DMS114 treated with DMSO at 0.1 percent for 48 hours (cell line): ENCODE data around the gene SHISA8.

ENCODE experiments used
- DNase-seq: peaks from one replicate; lab custom pipeline; 2025; ENCODE audit not compliant: unreplicated experiment; lab: John Stamatoyannopoulos, UW

Gene SHISA8

DNA sequence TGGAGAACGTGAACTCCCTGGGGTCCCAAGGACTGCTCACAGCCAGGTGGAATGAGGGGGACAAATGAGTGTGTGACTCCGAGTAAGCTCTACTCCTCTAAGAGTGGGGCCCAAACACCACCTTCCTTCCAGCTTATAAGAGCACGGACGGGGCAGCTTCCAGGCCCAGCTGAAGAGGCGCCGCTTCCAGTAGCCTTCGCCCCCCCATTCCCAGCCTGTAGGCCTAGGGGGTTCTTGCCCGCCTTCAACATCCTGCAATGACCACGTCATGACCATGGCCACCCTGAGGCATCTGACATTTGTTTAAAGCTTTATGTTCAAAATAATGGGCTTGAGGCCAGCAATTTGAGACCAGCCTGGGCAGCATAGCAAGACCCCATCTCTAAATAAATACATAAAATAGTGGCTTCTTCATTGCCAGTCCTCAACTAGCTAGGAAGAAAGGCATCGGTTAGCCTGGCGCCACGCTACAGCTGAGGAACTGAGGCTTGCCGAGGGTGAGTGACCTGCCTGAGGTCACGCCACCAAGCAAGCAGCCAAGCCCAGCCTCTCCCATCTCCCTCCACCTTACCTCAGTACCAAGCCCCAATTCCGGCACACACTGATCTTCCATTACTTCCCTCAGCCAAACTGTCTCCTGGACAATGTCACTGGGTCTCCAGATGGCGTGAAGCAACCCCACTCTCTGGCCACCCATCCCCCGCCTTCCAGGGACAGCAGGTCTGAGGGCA, 19.6 kb upstream of the SHISA8 start:
- DNase-seq = no peak

- no peak for DNase-seq
Measured at GRCh38 chr22:41933411-41934177, 18.7 kb upstream of the SHISA8 start.

GRCh38 chr22:41932353-41932752, 17.5 kb upstream of the SHISA8 start:
- no peak for DNase-seq

- DNase-seq = no peak
Measured at GRCh38 chr22:41931701-41932269, 16.9 kb upstream of the SHISA8 start.

DNA sequence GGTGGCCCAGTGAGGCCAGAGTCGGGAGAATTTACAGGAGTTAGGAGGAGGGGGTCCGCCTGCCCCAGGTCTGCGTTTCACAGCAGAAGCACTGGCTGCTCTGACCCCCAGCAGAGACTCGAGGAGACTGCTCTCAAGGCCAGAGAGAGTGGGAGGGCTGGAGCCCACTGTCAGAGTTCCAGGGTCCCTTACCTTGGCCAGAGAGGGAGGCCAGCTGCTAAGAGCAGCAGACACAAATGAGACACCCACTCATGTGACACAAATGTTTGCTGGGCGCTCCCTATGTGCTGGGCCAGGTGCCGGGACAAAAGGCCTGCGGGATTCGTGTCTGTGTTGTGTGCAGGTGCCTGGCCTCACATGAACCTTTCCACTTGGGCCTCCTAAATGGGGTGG, 14.5 kb upstream of the SHISA8 start:
- DNase-seq = no peak

DNA sequence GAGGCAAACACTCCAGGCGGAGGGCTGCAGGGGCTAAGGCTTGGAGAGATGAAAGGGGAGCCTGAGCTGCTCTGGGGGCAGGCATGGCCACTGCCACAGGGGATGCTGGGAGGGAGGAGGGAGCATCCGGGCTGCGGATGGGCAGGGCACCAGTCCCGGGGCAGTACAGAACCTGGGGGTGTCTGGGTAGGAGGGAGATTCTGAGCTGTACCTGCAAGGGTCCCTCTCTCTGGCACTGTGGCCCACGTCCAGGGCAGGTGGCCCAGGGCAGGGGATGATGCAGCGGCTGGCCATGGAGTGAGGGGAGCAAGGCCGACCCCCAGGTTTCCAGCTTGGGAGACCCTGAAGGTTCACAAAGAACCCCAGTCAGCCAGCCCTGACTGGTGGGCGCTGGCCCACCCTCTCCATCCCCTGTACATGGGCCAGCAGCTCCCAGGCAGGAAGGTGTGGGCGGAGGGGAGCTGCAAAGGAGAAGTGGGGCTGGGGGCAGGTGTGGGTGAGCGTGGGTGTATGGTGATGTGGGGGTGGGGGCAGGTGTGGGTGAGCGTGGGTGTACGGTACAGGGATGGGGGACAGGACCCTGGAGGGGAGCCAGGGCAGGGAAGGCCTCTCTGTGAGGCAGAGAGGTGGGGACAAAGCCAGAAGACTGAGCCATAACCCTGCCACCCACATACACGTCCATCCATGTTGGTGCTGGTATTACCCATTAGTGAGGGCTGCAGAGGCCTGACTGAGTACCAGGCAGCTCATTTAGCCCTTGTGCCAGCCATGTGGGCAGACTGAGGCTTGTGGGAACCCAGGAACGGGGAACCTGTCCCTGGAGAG, 13.9 kb upstream of the SHISA8 start:
- DNase-seq = no peak

GRCh38 chr22:41927813-41928212, 12.9 kb upstream of the SHISA8 start:
- no peak for DNase-seq

GRCh38 chr22:41925783-41926460, 11.0 kb upstream of the SHISA8 start:
- peak; percentile 28 for DNase-seq

DNA sequence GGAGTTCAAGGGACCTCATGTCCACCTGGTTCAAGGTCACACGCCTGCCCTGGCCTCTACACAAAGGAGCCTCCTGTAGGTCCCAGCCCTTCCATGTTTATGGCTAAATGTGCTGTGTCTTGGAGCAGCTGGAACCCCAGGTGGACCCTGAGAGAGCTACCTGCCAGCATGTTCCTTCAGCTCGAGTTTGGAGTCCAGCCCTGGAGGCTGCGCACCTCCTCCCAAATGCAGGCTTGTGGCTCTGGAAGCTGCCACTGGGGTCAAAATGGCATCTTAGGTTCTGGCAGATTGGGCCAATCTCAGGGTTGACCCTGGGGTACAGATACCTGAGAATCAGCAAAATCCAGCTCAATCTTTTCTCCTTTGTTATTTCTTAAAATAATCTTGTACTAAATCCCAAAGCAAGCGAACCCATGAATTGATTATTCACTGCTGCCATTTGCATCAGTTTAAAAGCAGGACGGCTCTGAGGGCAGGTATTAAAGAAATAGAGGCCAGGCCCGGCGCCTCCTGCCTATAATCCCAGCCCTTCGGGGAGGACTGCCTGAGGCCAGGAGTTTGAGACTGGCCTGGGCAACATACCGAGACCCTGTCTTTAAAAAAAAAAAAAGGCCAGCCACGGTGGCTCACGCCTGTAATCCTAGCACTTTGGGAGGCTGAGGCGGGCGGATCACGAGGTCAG, 8.9 kb upstream of the SHISA8 start:
- DNase-seq = no peak

DNA sequence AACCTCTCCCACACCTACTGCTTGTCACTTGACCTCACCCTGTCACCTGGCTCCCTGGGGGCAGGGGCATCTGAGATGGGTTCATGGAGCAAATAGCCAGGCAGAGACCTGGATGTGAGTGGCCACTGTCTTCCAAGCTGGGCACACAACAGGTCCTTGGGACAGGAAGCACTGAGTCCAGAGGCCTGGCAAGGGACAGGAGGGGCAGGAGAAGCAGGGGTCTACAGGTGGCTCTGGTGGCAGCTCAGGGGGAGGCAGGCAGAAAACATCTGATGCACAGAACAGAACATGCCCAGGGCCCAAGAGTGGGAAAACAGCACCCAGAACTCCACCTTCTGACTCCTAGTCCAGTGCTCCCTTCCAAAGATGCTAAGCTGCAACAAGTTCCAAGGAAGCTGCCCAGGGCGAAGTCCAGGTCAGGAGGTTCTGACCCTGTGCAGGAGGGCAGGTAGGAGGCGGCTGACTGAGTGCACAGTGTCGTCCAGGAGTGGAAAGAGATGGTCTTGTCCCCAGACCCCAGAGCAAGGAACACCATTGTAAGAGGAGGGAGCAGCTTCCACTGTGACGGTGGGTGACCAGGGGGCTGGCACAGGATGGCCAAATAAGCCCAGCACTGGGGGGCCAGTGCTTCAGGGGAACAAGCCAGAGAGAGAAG, 8.2 kb upstream of the SHISA8 start:
- DNase-seq = no peak

GRCh38 chr22:41922328-41922727, 7.5 kb upstream of the SHISA8 start:
- no peak for DNase-seq

DNA sequence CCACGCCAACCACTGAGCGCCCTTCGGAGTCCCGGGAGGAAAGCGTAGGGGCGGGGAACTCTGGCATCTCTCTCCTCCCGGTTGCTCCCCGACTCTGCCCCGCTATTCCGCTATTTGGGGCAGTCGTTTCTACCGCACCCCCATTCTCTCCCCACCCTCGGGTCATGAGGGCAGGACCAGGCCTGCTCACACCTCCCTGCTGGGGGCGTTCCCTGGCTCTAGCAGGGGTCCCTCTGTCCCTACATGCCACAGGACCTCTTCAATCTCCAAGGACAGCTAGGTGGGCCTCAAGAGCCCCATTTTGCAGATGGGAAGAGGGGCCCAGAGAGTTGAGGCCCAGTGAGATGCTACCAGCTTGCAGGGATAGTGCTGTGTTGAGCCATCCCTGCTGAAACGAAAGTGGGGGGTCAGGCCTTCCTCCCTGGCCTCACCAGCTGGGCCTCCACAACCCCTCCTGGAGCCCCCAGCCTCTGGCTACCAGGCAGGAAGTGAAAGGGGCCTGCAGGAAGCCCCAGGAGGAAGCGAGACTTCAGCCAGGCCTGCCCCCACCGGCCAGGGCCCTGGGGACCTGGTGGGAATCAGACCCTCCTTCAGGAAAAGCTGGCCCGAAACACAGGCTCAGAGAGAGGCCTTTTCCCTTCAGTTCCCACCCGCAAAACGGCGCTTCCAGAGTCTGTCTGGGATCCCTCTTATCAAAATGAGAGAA, 5.5 kb upstream of the SHISA8 start:
- DNase-seq = no peak

- no peak for DNase-seq
Measured at GRCh38 chr22:41919357-41920224, 4.7 kb upstream of the SHISA8 start.

DNA sequence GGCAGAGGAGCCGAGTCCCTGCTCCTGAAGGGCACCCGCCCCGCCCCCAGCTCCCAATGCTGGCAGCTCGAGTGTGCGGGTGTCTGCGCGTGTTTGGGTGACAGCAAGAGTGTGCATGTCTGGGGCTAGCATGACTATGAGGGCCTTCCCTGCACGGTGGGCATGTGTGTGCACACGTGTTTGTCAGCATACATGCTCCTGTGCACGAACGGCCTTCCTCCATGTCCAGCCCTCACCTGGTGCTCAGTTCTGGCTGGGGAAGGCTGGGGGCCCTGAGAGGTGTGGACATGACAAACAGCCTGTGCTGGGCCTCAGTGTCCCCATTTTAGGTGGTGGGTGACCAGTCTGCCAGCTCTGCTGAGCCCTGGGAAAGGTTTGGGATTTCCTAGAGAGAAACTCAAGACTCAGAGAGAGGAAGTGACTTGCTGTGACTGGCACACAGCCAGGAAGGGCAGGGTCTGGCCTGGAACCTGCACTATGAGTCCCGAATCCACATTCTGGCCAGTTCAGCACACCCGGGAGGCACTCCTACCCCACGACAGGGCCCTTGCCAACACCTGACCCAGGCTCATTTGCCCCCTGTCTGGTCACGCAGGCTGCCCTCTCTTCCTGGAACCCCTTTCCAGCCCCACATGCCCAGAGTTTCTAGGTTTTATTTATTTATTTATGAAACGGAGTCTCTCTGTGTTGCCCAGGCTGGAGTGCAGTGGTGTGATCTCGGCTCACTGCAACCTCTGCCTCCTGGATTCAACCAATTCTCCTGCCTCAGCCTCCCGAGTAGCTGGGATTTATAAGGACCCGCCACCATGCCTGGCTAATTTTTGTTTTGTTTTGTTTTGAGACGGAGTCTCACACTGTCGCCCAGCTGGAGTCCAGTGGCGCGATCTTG, 3.3 kb upstream of the SHISA8 start:
- no peak for DNase-seq

- no peak for DNase-seq
Measured at GRCh38 chr22:41917375-41917902, 2.6 kb upstream of the SHISA8 start.

- no peak for DNase-seq
Measured at GRCh38 chr22:41916745-41917358, 2.0 kb upstream of the SHISA8 start.
